IMR-90 (cell line): ENCODE data around the gene RBFOX1. TPM values are rescaled to one million over a fixed set of nuclear protein-coding genes. Genes with fewer than 3 reads are reported as not detected.

ENCODE experiments used
- ATAC-seq: fragments of 200-7000 bp; cut with Tn5 transposase; 2 replicates; pipeline ENCODE4 v1.9.1; 2020; ENCODE audit warnings: low read depth, mild to moderate bottlenecking, moderate library complexity
- BruUV-seq: library from RNA; stranded (reverse); fragments of 400-500 nt; replicated peaks from 2 replicates; lab custom pipeline; 2021; lab: Mats Ljungman, UMichigan
- CTCF ChIA-PET: fragments of 300-600 bp; formaldehyde crosslinking; extraction: SDS; loops from one replicate; lab custom pipeline; 2021; ENCODE audit warnings: antibody characterized with exemption; lab: Yijun Ruan, JAX
- POLR2A ChIA-PET: fragments of 300-600 bp; sonication (Branson Sonifier 250); formaldehyde crosslinking; loops from one replicate; lab custom pipeline; 2022; ENCODE audit warnings: antibody characterized with exemption; ENCODE audit not compliant: unreplicated experiment; lab: Charles Lee
- DNase-seq: peaks from one replicate; pipeline ENCODE4 v3.0.0; 2013
- H2AFZ ChIP-seq: replicated peaks from 2 replicates; pipeline ENCODE3; 2013; ENCODE audit warnings: low read length, mild to moderate bottlenecking; ENCODE audit not compliant: poor library complexity
- H2AK5ac ChIP-seq: 2 replicates; pipeline ENCODE4 v1.6.1; 2013; ENCODE audit warnings: low read depth, low read length, inconsistent platforms
- H2AK9ac ChIP-seq: replicated peaks from 2 replicates; pipeline ENCODE3; 2013; ENCODE audit warnings: mild to moderate bottlenecking, low read depth, low read length, moderate library complexity; ENCODE audit not compliant: poor library complexity
- H2BK120ac ChIP-seq: 2 replicates; pipeline ENCODE4 v1.6.1; 2013; ENCODE audit warnings: low read depth, low read length, inconsistent platforms
- H2BK15ac ChIP-seq: 3 replicates; pipeline ENCODE4 v1.6.1; 2013; ENCODE audit warnings: low read depth, low read length, inconsistent platforms
- H2BK20ac ChIP-seq: 2 replicates; pipeline ENCODE4 v1.6.1; 2013; ENCODE audit warnings: low read depth, mild to moderate bottlenecking, inconsistent platforms, low read length, moderate library complexity
- H2BK5ac ChIP-seq: 2 replicates; pipeline ENCODE4 v1.6.1; 2013; ENCODE audit warnings: mild to moderate bottlenecking, low read depth, low read length, inconsistent platforms; ENCODE audit not compliant: poor library complexity, severe bottlenecking
- H3K14ac ChIP-seq: replicated peaks from 2 replicates; pipeline ENCODE4 v1.6.1; 2013; ENCODE audit warnings: low read depth, low read length, inconsistent platforms
- H3K18ac ChIP-seq: 2 replicates; pipeline ENCODE4 v1.6.1; 2013; ENCODE audit warnings: low read depth, low read length, control low read depth
- H3K23ac ChIP-seq: 2 replicates; pipeline ENCODE4 v1.6.1; 2013; ENCODE audit warnings: low read depth, low read length, inconsistent platforms
- H3K27ac ChIP-seq: 2 replicates; pipeline ENCODE4 v1.5.1; 2013; ENCODE audit warnings: mild to moderate bottlenecking, control low read depth, low read length; ENCODE audit not compliant: insufficient read depth
- H3K27me3 ChIP-seq: 2 replicates; pipeline ENCODE4 v1.6.1; 2013; ENCODE audit warnings: low read length; ENCODE audit not compliant: control insufficient read depth, insufficient read depth
- H3K36me3 ChIP-seq: 2 replicates; pipeline ENCODE4 v1.6.1; 2013; ENCODE audit warnings: low read length, mixed read lengths; ENCODE audit not compliant: control insufficient read depth, insufficient read depth
- H3K4ac ChIP-seq: 2 replicates; pipeline ENCODE4 v1.6.1; 2013; ENCODE audit warnings: low read depth, low read length, inconsistent platforms
- H3K4me1 ChIP-seq: 2 replicates; pipeline ENCODE4 v1.6.1; 2013; ENCODE audit warnings: low read length, mixed read lengths; ENCODE audit not compliant: control insufficient read depth, insufficient read depth
- H3K4me2 ChIP-seq: 2 replicates; pipeline ENCODE4 v1.6.1; 2013; ENCODE audit warnings: low read depth, mild to moderate bottlenecking, control low read depth, low read length, moderate library complexity
- H3K4me3 ChIP-seq: 2 replicates; pipeline ENCODE4 v1.5.1; 2013; ENCODE audit warnings: low read depth, mild to moderate bottlenecking, control low read depth, low read length, moderate library complexity; ENCODE audit not compliant: insufficient read depth
- H3K56ac ChIP-seq: 2 replicates; pipeline ENCODE4 v1.6.1; 2013; ENCODE audit warnings: low read length, inconsistent platforms; ENCODE audit not compliant: insufficient read depth; ENCODE audit errors: extremely low read depth
- H3K79me1 ChIP-seq, 2 experiments: 2 replicates each; pipeline ENCODE4 v1.6.1; 2013; ENCODE audit warnings: low read length in 2 of 2, inconsistent platforms in 1 of 2, low read depth in 1 of 2
- H3K9ac ChIP-seq: 2 replicates; pipeline ENCODE4 v1.6.1; 2013; ENCODE audit warnings: low read depth, low read length, control low read depth
- H3K9me1 ChIP-seq: 2 replicates; pipeline ENCODE4 v1.6.1; 2013; ENCODE audit warnings: low read length, inconsistent platforms; ENCODE audit not compliant: insufficient read depth
- H3K9me3 ChIP-seq: 2 replicates; pipeline ENCODE4 v1.6.1; 2013; ENCODE audit warnings: low read length; ENCODE audit not compliant: control insufficient read depth, insufficient read depth
- H4K20me1 ChIP-seq: 2 replicates; pipeline ENCODE4 v1.6.1; 2013; ENCODE audit warnings: low read length, inconsistent platforms; ENCODE audit not compliant: insufficient read depth
- H4K5ac ChIP-seq: 2 replicates; pipeline ENCODE4 v1.6.1; 2013; ENCODE audit warnings: mild to moderate bottlenecking, low read depth, low read length, control low read depth
- H4K8ac ChIP-seq, 2 experiments: 2 replicates each; pipeline ENCODE4 v1.6.1; 2013; ENCODE audit warnings: low read depth in 2 of 2, low read length in 2 of 2, control low read depth in 1 of 2, inconsistent platforms in 1 of 2
- H4K91ac ChIP-seq: 2 replicates; pipeline ENCODE4 v1.6.1; 2013; ENCODE audit warnings: low read depth, low read length, inconsistent platforms; ENCODE audit not compliant: insufficient read depth
- MAZ ChIP-seq: IDR thresholded peaks from 2 replicates; pipeline ENCODE4 v1.6.1; 2012; ENCODE audit warnings: low read depth, mild to moderate bottlenecking, low read length, improper control_type of control experiment, moderate library complexity, borderline replicate concordance
- WGBS, 2 experiments: methylation state at CpG; one replicate each; pipeline versions ENCODE4 v1.1.5 to v1.1.7; 2013; ENCODE audit warnings: missing lambda C conversion rate in 2 of 2; ENCODE audit not compliant: insufficient read length in 1 of 2; ENCODE audit errors: extremely low coverage in 2 of 2; 5-methylcytosine and 5-hydroxymethylcytosine counted together
- dilution Hi-C: fragments of 300-500 bp; cut with HindIII; formaldehyde crosslinking; loops from one replicate; pipeline ENCODE4 v1.14.3; 2018; ENCODE audit warnings: low sequenced_read_pairs; ENCODE audit not compliant: unreplicated experiment
- in situ Hi-C: fragments of 300-500 bp; cut with MboI; formaldehyde crosslinking; loops from 3 replicates; pipeline ENCODE4 v1.14.3; 2019; ENCODE audit warnings: low sequenced_read_pairs, inconsistent platforms, mixed read lengths
- intact Hi-C: fragments of 100-400 bp; cut with micrococcal nuclease; formaldehyde crosslinking; loops from 2 replicates; pipeline ENCODE4 v1.10.0; 2022
- polyA plus RNA-seq, 3 experiments: library from polyadenylated mRNA; depleted of rRNA; stranded (reverse); fragments of >200 nt; gene quantifications; 2 replicates each; pipeline ENCODE4 v1.2.3, GENCODE V29; 2012; ENCODE audit warnings: low replicate concordance in 1 of 3
- total RNA-seq: library from RNA; depleted of rRNA; stranded (reverse); fragments of >200 nt; gene quantifications from 2 replicates; pipeline ENCODE4 v1.2.3, GENCODE V29; 2012

RBFOX1 gene
- total and polyA plus RNA-seq, 2 of the 4 experiments (the other 2 are of a cell fraction), result not detected

- no CpG with 5 or more reads among the region's 6 CpGs for WGBS, 2 experiments
Measured at GRCh38 chr16:7381671-7382070, 49.0 kb downstream of the RBFOX1 start.

More at GRCh38 chr16:7381671-7382070, 49.0 kb downstream of the RBFOX1 start:
- no peaks in the 10 kb centered on the region for H4K20me1 ChIP-seq
- H3K79me1 ChIP-seq, result no peaks in the 10 kb centered on the region
- no peak overlapping the region for H3K4me3 ChIP-seq
- H2BK5ac ChIP-seq, result no peak overlapping the region
- no peak overlapping the region for H3K9ac ChIP-seq
- H3K27me3 ChIP-seq, result no peaks in the 10 kb centered on the region
- no peak overlapping the region for H2AK5ac ChIP-seq
- intact Hi-C loops, result no loop called here
- BruUV-seq, result no TSS peak
- H3K9me1 ChIP-seq, result no peaks in the 10 kb centered on the region
- in situ Hi-C loops, result no loop called here
- H3K4me2 ChIP-seq, result no peak overlapping the region
- H2AFZ ChIP-seq, result no peak overlapping the region
- no peak overlapping the region for H2AK9ac ChIP-seq
- H4K8ac ChIP-seq, result no peak overlapping the region
- H3K27ac ChIP-seq, result no peak overlapping the region
- ChIA-PET CTCF (no interaction called here), POLR2A (no interaction called here)
- DNase-seq, result no peak
- no peak overlapping the region for H3K14ac ChIP-seq
- dilution Hi-C loops, result no loop called here
- H2BK120ac ChIP-seq, result no peak overlapping the region
- no peak overlapping the region for H4K5ac ChIP-seq
- H2BK20ac ChIP-seq, result no peak overlapping the region
- no peak for TF ChIP-seq MAZ
- no peak overlapping the region for H3K4ac ChIP-seq
- ATAC-seq, result no peak
- H3K23ac ChIP-seq, result no peak overlapping the region
- no peak overlapping the region for H3K56ac ChIP-seq
- no peaks in the 10 kb centered on the region for H3K36me3 ChIP-seq
- H3K4me1 ChIP-seq, result no peaks in the 10 kb centered on the region
- H4K91ac ChIP-seq, result no peak overlapping the region
- H3K9me3 ChIP-seq, result peaks cover 8% of the 10 kb centered on the region
- no peak overlapping the region for H2BK15ac ChIP-seq
- H3K18ac ChIP-seq, result no peak overlapping the region
